H1 (cell line): ENCODE results near the gene RALY. TPM values are rescaled to one million over a fixed set of nuclear protein-coding genes. Genes with fewer than 3 reads are reported as not detected.

Source experiments
- CTCF ChIA-PET: fragments of 300-600 bp; sonication (Branson Sonifier 250); formaldehyde crosslinking; loops from one replicate; lab custom pipeline; 2021; ENCODE audit not compliant: partially characterized antibody; lab: Charles Lee
- POLR2A ChIA-PET: fragments of 300-600 bp; sonication (Branson Sonifier 250); formaldehyde crosslinking; loops from one replicate; lab custom pipeline; 2021; ENCODE audit warnings: inconsistent platforms; ENCODE audit not compliant: partially characterized antibody; lab: Charles Lee
- DNase-seq, 2 experiments: peaks; one replicate each; pipeline versions ENCODE4 v3.0.0 to v3.0.0-alpha.2; 2010 to 2022; ENCODE audit warnings: low spot score in 2 of 2, low read depth in 1 of 2, mixed read lengths in 1 of 2
- FAIRE-seq: peaks from 2 replicates; lab custom pipeline; 2011; peaks lifted over from hg19 to GRCh38; lab: Jason Lieb, UNC
- H2AFZ ChIP-seq: 2 replicates; pipeline ENCODE4 v1.8.1; 2012; ENCODE audit warnings: low read length, inconsistent platforms
- H2AK5ac ChIP-seq: 2 replicates; pipeline ENCODE4 v1.6.1; 2013; ENCODE audit warnings: low read depth, low read length
- H2BK120ac ChIP-seq: replicated peaks from 2 replicates; pipeline ENCODE3; 2013; ENCODE audit warnings: low read depth, low read length, inconsistent platforms
- H2BK12ac ChIP-seq: 2 replicates; pipeline ENCODE4 v1.6.1; 2013; ENCODE audit warnings: low read depth, low read length
- H2BK15ac ChIP-seq: 2 replicates; pipeline ENCODE4 v1.6.1; 2013; ENCODE audit warnings: low read length
- H2BK20ac ChIP-seq: 2 replicates; pipeline ENCODE4 v1.6.1; 2013; ENCODE audit warnings: low read length
- H2BK5ac ChIP-seq: 2 replicates; pipeline ENCODE4 v1.6.1; 2013; ENCODE audit warnings: low read depth, low read length
- H3K14ac ChIP-seq: 2 replicates; pipeline ENCODE4 v1.6.1; 2013; ENCODE audit warnings: inconsistent platforms; ENCODE audit not compliant: insufficient read length
- H3K18ac ChIP-seq: 2 replicates; pipeline ENCODE4 v1.6.1; 2013; ENCODE audit warnings: low read length; ENCODE audit errors: extremely low read depth
- H3K23ac ChIP-seq: 2 replicates; pipeline ENCODE4 v1.6.1; 2013; ENCODE audit warnings: inconsistent platforms; ENCODE audit not compliant: insufficient read length
- H3K23me2 ChIP-seq: 2 replicates; pipeline ENCODE4 v1.6.1; 2013; ENCODE audit warnings: low read depth, low read length
- H3K27ac ChIP-seq: 2 replicates; pipeline ENCODE4 v1.6.1; 2011; ENCODE audit warnings: low read depth, low read length, inconsistent platforms
- H3K27me3 ChIP-seq, 4 experiments: replicated peaks in 1 of 4; 1 replicate in 1 of 4; 2 replicates in 3 of 4; pipeline versions ENCODE4 v1.6.1 to v1.8.1; 2011 to 2013; ENCODE audit warnings: low read length in 3 of 4, mild to moderate bottlenecking in 3 of 4, inconsistent platforms in 2 of 4, mixed read lengths in 2 of 4, moderate library complexity in 1 of 4; ENCODE audit not compliant: control insufficient read depth in 3 of 4, insufficient read depth in 3 of 4; ENCODE audit errors: extremely low read depth in 1 of 4
- H3K36me3 ChIP-seq, 4 experiments: 2 replicates each; pipeline versions ENCODE4 v1.6.1 to v1.8.1; 2011 to 2013; ENCODE audit warnings: mild to moderate bottlenecking in 4 of 4, low read length in 3 of 4, moderate library complexity in 2 of 4, control low read depth in 1 of 4, inconsistent platforms in 1 of 4; ENCODE audit not compliant: insufficient read depth in 4 of 4, control insufficient read depth in 2 of 4
- H3K4ac ChIP-seq: replicated peaks from 2 replicates; pipeline ENCODE3; 2013; ENCODE audit warnings: low read length, low read depth, mixed read lengths, inconsistent platforms; ENCODE audit not compliant: insufficient read length
- H3K4me1 ChIP-seq, 4 experiments: replicated peaks in 1 of 4; 1 replicate in 1 of 4; 2 replicates in 3 of 4; pipeline versions ENCODE4 v1.6.1 to v1.8.1; 2011 to 2013; ENCODE audit warnings: low read length in 3 of 4, inconsistent platforms in 2 of 4, mixed read lengths in 1 of 4; ENCODE audit not compliant: insufficient read depth in 4 of 4, control insufficient read depth in 3 of 4
- H3K4me2 ChIP-seq, 2 experiments: 2 replicates each; pipeline versions ENCODE4 v1.6.1 to v1.8.1; 2011 to 2013; ENCODE audit warnings: low read depth in 2 of 2, low read length in 2 of 2, control low read depth in 1 of 2, inconsistent platforms in 1 of 2, mild to moderate bottlenecking in 1 of 2; ENCODE audit not compliant: insufficient read depth in 1 of 2
- H3K4me3 ChIP-seq, 4 experiments: fragments of 200-600, 300-600 bp in 1 of 4; sonication (generic), shearing (Covaris generic), sonication (Bioruptor Twin) in 1 of 4; 2 replicates each; pipeline versions ENCODE4 v1.5.1 to v1.8.1; 2011 to 2016; ENCODE audit warnings: low read length in 4 of 4, low read depth in 3 of 4, control low read depth in 2 of 4, inconsistent platforms in 2 of 4, mild to moderate bottlenecking in 2 of 4, mixed read lengths in 1 of 4, moderate library complexity in 1 of 4; ENCODE audit not compliant: insufficient read depth in 2 of 4; ENCODE audit errors: extremely low read depth in 1 of 4
- H3K56ac ChIP-seq: replicated peaks from 2 replicates; pipeline ENCODE3; 2013; ENCODE audit warnings: low read depth, mild to moderate bottlenecking, mixed read lengths, low read length, inconsistent platforms; ENCODE audit not compliant: insufficient read length
- H3K79me1 ChIP-seq: 2 replicates; pipeline ENCODE4 v1.6.1; 2013; ENCODE audit warnings: low read depth, low read length, control low read depth
- H3K79me2 ChIP-seq, 2 experiments: 2 replicates each; pipeline versions ENCODE4 v1.6.1 to v1.8.1; 2012 to 2013; ENCODE audit warnings: low read length in 2 of 2, mild to moderate bottlenecking in 2 of 2, inconsistent platforms in 1 of 2; ENCODE audit not compliant: insufficient read depth in 2 of 2, control insufficient read depth in 1 of 2
- H3K9ac ChIP-seq, 4 experiments: replicated peaks in 1 of 4; 1 replicate in 1 of 4; 2 replicates in 3 of 4; pipeline versions ENCODE4 v1.6.1 to v1.8.1; 2011 to 2013; ENCODE audit warnings: low read depth in 3 of 4, low read length in 3 of 4, control low read depth in 2 of 4, mild to moderate bottlenecking in 2 of 4, moderate library complexity in 2 of 4, inconsistent platforms in 1 of 4; ENCODE audit errors: extremely low read depth in 1 of 4
- H3K9me3 ChIP-seq, 2 experiments: 2 replicates each; pipeline versions ENCODE4 v1.6.1 to v1.8.1; 2012 to 2013; ENCODE audit warnings: mild to moderate bottlenecking in 2 of 2, moderate library complexity in 2 of 2, control low read depth in 1 of 2, inconsistent platforms in 1 of 2, low read depth in 1 of 2, low read length in 1 of 2, mixed read lengths in 1 of 2; ENCODE audit not compliant: insufficient read depth in 2 of 2
- H4K20me1 ChIP-seq, 2 experiments: replicated peaks in 1 of 2; 2 replicates each; pipeline versions ENCODE3 to v1.8.1; 2011 to 2013; ENCODE audit warnings: inconsistent platforms in 2 of 2, low read length in 2 of 2, mild to moderate bottlenecking in 1 of 2; ENCODE audit not compliant: insufficient read depth in 2 of 2, control insufficient read depth in 1 of 2
- H4K5ac ChIP-seq: 2 replicates; pipeline ENCODE4 v1.6.1; 2013; ENCODE audit warnings: low read length, low read depth, mixed read lengths, inconsistent platforms; ENCODE audit not compliant: insufficient read length
- H4K8ac ChIP-seq: 2 replicates; pipeline ENCODE4 v1.8.0; 2013; ENCODE audit warnings: mild to moderate bottlenecking, moderate library complexity, low read length, inconsistent platforms; ENCODE audit not compliant: insufficient read depth; ENCODE audit errors: extremely low read depth
- H4K91ac ChIP-seq: replicated peaks from 2 replicates; pipeline ENCODE3; 2013; ENCODE audit warnings: low read length, mixed read lengths, inconsistent platforms; ENCODE audit not compliant: insufficient read length
- MAFK ChIP-seq: IDR thresholded peaks from 2 replicates; pipeline ENCODE4 v1.6.1; 2012; ENCODE audit warnings: low read depth, mild to moderate bottlenecking, improper control_type of control experiment, low read length
- NANOG ChIP-seq: IDR thresholded peaks from 2 replicates; pipeline ENCODE4 v1.6.1; 2011; ENCODE audit warnings: low read length, low read depth, mild to moderate bottlenecking, inconsistent platforms; ENCODE audit not compliant: insufficient read depth, poor library complexity, severe bottlenecking
- TAF7 ChIP-seq: optimal IDR thresholded peaks from 2 replicates; pipeline ENCODE3; 2011; ENCODE audit warnings: low read depth, mild to moderate bottlenecking, inconsistent platforms, low read length, moderate library complexity, borderline replicate concordance
- WGBS, 2 experiments: shearing (Covaris generic) in 1 of 2; methylation state at CpG; one replicate each; pipeline versions ENCODE4 v1.1.6 to v1.1.7; 2013 to 2015; ENCODE audit warnings: low lambda C conversion rate in 2 of 2, mixed read lengths in 2 of 2, inconsistent platforms in 1 of 2, low coverage in 1 of 2, missing lambda C conversion rate in 1 of 2; ENCODE audit not compliant: insufficient replicate concordance in 2 of 2, insufficient coverage in 1 of 2, insufficient read length in 1 of 2; ENCODE audit errors: extremely low coverage in 1 of 2, missing lambda C conversion rate in 1 of 2; 5-methylcytosine and 5-hydroxymethylcytosine counted together
- polyA plus RNA-seq, 7 experiments: library from polyadenylated mRNA; depleted of rRNA in 3 of 7; stranded (reverse) in 5 of 7; unstranded in 2 of 7; fragments of >200 nt in 5 of 7; fragments of 200-250 nt in 2 of 7; gene quantifications; 1 replicate in 5 of 7; 2 replicates in 1 of 7; 4 replicates in 1 of 7; pipeline versions ENCODE4 v1.2.1 to v1.2.3, GENCODE V29; 2011 to 2013; ENCODE audit warnings: missing spikeins in 2 of 7, mixed read lengths in 2 of 7
- total RNA-seq: library from RNA; stranded (reverse); fragmentation: NEBNext Ultra II Directional; extraction: Animal tissue kit (Norgen Biotek cat#: 25700); gene quantifications from 2 replicates; pipeline ENCODE4 v1.2.1, GENCODE V29; 2021
- TF ChIP-seq, protein P1 (sequence below): IDR thresholded peaks from 2 replicates; pipeline ENCODE4 v1.6.1; 2011; ENCODE audit warnings: low read length, improper control_type of control experiment

RALY gene
- total and polyA plus RNA-seq, 2 of the 8 experiments (the other 6 are each of a cell fraction or from before 2014, with no cell fraction given), result 133 to 148 TPM

DNA sequence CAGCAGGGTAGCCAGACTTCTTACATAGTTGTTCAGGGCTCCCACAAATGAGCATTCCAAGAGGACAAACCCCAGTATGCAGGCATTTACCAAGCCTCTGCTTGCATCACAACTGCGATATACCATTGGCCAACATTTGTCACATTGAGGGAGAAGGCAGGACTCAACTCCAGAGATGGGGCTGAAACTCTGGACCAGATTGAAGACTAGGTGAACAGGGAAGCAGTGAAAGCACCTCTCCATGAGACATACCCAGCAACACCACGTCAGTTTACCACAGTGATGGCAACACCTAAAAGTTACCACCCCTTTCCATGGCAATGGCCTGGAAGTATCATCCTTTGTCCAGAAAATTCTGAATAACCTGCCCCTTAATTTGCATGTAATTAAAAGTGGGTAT is 7.9 kb upstream of the RALY start:
- Histone ChIP-seq H4K91ac (no peak overlapping the region), H4K8ac (no peak overlapping the region), H3K14ac (no peak overlapping the region), H3K4me3 (no peak overlapping the region), H2BK5ac (no peak overlapping the region), H3K4ac (no peak overlapping the region), H3K4me1 (no peaks in the 10 kb centered on the region), H3K79me2 (no peaks in the 10 kb centered on the region), H2AK5ac (no peak overlapping the region), H3K4me2 (no peak overlapping the region), H2BK15ac (no peak overlapping the region), H3K9me3 (no peaks in the 10 kb centered on the region), H2BK20ac (no peak overlapping the region), H3K56ac (no peak overlapping the region), H4K5ac (no peak overlapping the region), H3K23ac (no peak overlapping the region), H2AFZ (no peak overlapping the region), H3K9ac (no peak overlapping the region), H3K36me3 (no peaks in the 10 kb centered on the region), H3K18ac (no peak overlapping the region), H4K20me1 (no peaks in the 10 kb centered on the region), H3K79me1 (no peaks in the 10 kb centered on the region; the same call in 1 of the 2 replicates), H3K27ac (no peak overlapping the region), H3K23me2 (no peaks in the 10 kb centered on the region), H2BK120ac (no peak overlapping the region), H3K27me3 (no peaks in the 10 kb centered on the region), H2BK12ac (no peak overlapping the region)
- ChIA-PET POLR2A (interaction anchor here (0.8 kb wide), 1 partner anchor 8 kb away, joined by 4 read pairs; the partner anchor contains the start of gene RALY), CTCF (interaction anchor here (0.7 to 1.1 kb wide), 3 partner anchors 83 to 430 kb away, joined by 3 to 4 read pairs (median 3); no protein-coding TSS in a partner anchor)
- FAIRE-seq, result no peak
- 80% methylated on average over 2 of the region's 2 CpGs; no CpG with 5 or more reads in 1 of the 2 experiments for WGBS, 2 experiments
- no peak for DNase-seq
- TF ChIP-seq NANOG, result no peak
- TF ChIP-seq TAF7, result no peak
- no peak for TF ChIP-seq MAFK
- TF ChIP-seq, protein P1, sequence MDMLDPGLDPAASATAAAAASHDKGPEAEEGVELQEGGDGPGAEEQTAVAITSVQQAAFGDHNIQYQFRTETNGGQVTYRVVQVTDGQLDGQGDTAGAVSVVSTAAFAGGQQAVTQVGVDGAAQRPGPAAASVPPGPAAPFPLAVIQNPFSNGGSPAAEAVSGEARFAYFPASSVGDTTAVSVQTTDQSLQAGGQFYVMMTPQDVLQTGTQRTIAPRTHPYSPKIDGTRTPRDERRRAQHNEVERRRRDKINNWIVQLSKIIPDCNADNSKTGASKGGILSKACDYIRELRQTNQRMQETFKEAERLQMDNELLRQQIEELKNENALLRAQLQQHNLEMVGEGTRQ, result no peak
